ENCODE measurements around the gene EYS.
A peak's percentile ranks its signal among the peaks of the same experiment; 100 is the strongest.

The EYS gene

GRCh38 chr6:64988148-64988547 lies 718.9 kb downstream of the EYS start:
- peak overlapping the region in 1 of 2 experiments; percentile 35 for H3K4ac ChIP-seq (ENCODE audit: low read depth in 1 of 2, low read length in 2 of 2)
- H3K18ac ChIP-seq (ENCODE audit: low read depth in 1 of 2, low read length in 2 of 2): no peak overlapping the region
- H3K4me1 ChIP-seq (ENCODE audit: control insufficient read depth, insufficient read depth, low read depth, low read length): peaks cover 1% of the 10 kb centered on the region
- peak overlapping the region; percentile 27 for H2AK5ac ChIP-seq (ENCODE audit: low read length, severe bottlenecking)
- no peak overlapping the region for H2BK12ac ChIP-seq (ENCODE audit: low read length in 2 of 2)
- H3K23ac ChIP-seq (ENCODE audit: low read length in 2 of 2): no peak overlapping the region
- no peak overlapping the region for H2BK120ac ChIP-seq (ENCODE audit: low read depth, low read length)
- H3K4me3 ChIP-seq (ENCODE audit: insufficient read depth in 1 of 2, low read depth in 1 of 2, low read length in 2 of 2): no peak overlapping the region
- peak overlapping the region; percentile 97 for H2BK5ac ChIP-seq (ENCODE audit: low read depth, low read length, poor library complexity, severe bottlenecking)
- H3K27ac ChIP-seq (ENCODE audit: low read length, poor library complexity, severe bottlenecking): peak overlapping the region; percentile 98
- WGBS: 62% methylated on average over 1 of the region's 2 CpGs
- no peaks in the 10 kb centered on the region for H3K9me3 ChIP-seq (ENCODE audit: control insufficient read depth, low read length)
- no peak for DNase-seq
- H4K8ac ChIP-seq (ENCODE audit: low read length): peak overlapping the region; percentile 2
- no peak overlapping the region for H4K91ac ChIP-seq (ENCODE audit: low read length)
- H3K27me3 ChIP-seq (ENCODE audit: control insufficient read depth in 1 of 2, insufficient read depth in 1 of 2, low read length in 2 of 2): no peaks in the 10 kb centered on the region
- no peak overlapping the region for H2AFZ ChIP-seq (ENCODE audit: low read depth, low read length)
- no peaks in the 10 kb centered on the region for H3K36me3 ChIP-seq (ENCODE audit: control insufficient read depth in 1 of 2, insufficient read depth in 2 of 2, low read depth in 1 of 2, low read length in 2 of 2)
- no peaks in the 10 kb centered on the region for H3K79me1 ChIP-seq (replicated peaks; ENCODE audit: low read length, poor library complexity, severe bottlenecking)
- H2BK15ac ChIP-seq (ENCODE audit: low read depth, poor library complexity, severe bottlenecking): no peak overlapping the region
- no peak overlapping the region for H3K9ac ChIP-seq (ENCODE audit: low read length)
- H3K14ac ChIP-seq (ENCODE audit: low read length in 2 of 2): no peak overlapping the region
- no peak overlapping the region for H3K4me2 ChIP-seq (ENCODE audit: low read length, poor library complexity, severe bottlenecking)

GRCh38 chr6:64987066-64987465 lies 720.0 kb downstream of the EYS start:
- peak overlapping the region; percentile 34 for H2BK120ac ChIP-seq (ENCODE audit: low read depth, low read length)
- H3K79me1 ChIP-seq (replicated peaks; ENCODE audit: low read length, poor library complexity, severe bottlenecking): no peaks in the 10 kb centered on the region
- no peak overlapping the region for H3K9ac ChIP-seq (ENCODE audit: low read length)
- H3K18ac ChIP-seq (ENCODE audit: low read depth in 1 of 2, low read length in 2 of 2): no peak overlapping the region
- peak overlapping the region; percentile 21 for H2BK5ac ChIP-seq (ENCODE audit: low read depth, low read length, poor library complexity, severe bottlenecking)
- no peak overlapping the region for H2AFZ ChIP-seq (ENCODE audit: low read depth, low read length)
- H3K23ac ChIP-seq (ENCODE audit: low read length in 2 of 2): no peak overlapping the region
- H3K4me3 ChIP-seq (ENCODE audit: insufficient read depth in 1 of 2, low read depth in 1 of 2, low read length in 2 of 2): no peak overlapping the region
- no peak overlapping the region for H3K4me2 ChIP-seq (ENCODE audit: low read length, poor library complexity, severe bottlenecking)
- peaks cover 1% of the 10 kb centered on the region for H3K4me1 ChIP-seq (ENCODE audit: control insufficient read depth, insufficient read depth, low read depth, low read length)
- H4K91ac ChIP-seq (ENCODE audit: low read length): no peak overlapping the region
- H3K9me3 ChIP-seq (ENCODE audit: control insufficient read depth, low read length): no peaks in the 10 kb centered on the region
- no peaks in the 10 kb centered on the region for H3K36me3 ChIP-seq (ENCODE audit: control insufficient read depth in 1 of 2, insufficient read depth in 2 of 2, low read depth in 1 of 2, low read length in 2 of 2)
- H2BK12ac ChIP-seq (ENCODE audit: low read length in 2 of 2): no peak overlapping the region
- no peak overlapping the region for H4K8ac ChIP-seq (ENCODE audit: low read length)
- no peak for DNase-seq
- no peaks in the 10 kb centered on the region for H3K27me3 ChIP-seq (ENCODE audit: control insufficient read depth in 1 of 2, insufficient read depth in 1 of 2, low read length in 2 of 2)
- peak overlapping the region; percentile 90 for H3K27ac ChIP-seq (ENCODE audit: low read length, poor library complexity, severe bottlenecking)
- H3K4ac ChIP-seq (ENCODE audit: low read depth in 1 of 2, low read length in 2 of 2): no peak overlapping the region
- no peak overlapping the region for H3K14ac ChIP-seq (ENCODE audit: low read length in 2 of 2)
- H2AK5ac ChIP-seq (ENCODE audit: low read length, severe bottlenecking): peak overlapping the region; percentile 98
- 94% methylated on average over 2 of the region's 4 CpGs for WGBS
- H2BK15ac ChIP-seq (ENCODE audit: low read depth, poor library complexity, severe bottlenecking): no peak overlapping the region

- Histone ChIP-seq H3K4me3 (ENCODE audit: insufficient read depth in 1 of 2, low read depth in 1 of 2, low read length in 2 of 2) (no peak overlapping the region), H2AK5ac (ENCODE audit: low read length, severe bottlenecking) (no peak overlapping the region), H3K14ac (ENCODE audit: low read length in 2 of 2) (no peak overlapping the region), H3K79me1 (replicated peaks; ENCODE audit: low read length, poor library complexity, severe bottlenecking) (no peaks in the 10 kb centered on the region), H3K4me1 (ENCODE audit: control insufficient read depth, insufficient read depth, low read depth, low read length) (peaks cover 1% of the 10 kb centered on the region), H3K27me3 (ENCODE audit: control insufficient read depth in 1 of 2, insufficient read depth in 1 of 2, low read length in 2 of 2) (no peaks in the 10 kb centered on the region), H2AFZ (ENCODE audit: low read depth, low read length) (no peak overlapping the region), H3K23ac (ENCODE audit: low read length in 2 of 2) (no peak overlapping the region), H2BK5ac (ENCODE audit: low read depth, low read length, poor library complexity, severe bottlenecking) (no peak overlapping the region), H4K91ac (ENCODE audit: low read length) (no peak overlapping the region), H2BK120ac (ENCODE audit: low read depth, low read length) (no peak overlapping the region), H3K36me3 (ENCODE audit: control insufficient read depth in 1 of 2, insufficient read depth in 2 of 2, low read depth in 1 of 2, low read length in 2 of 2) (no peaks in the 10 kb centered on the region), H3K18ac (ENCODE audit: low read depth in 1 of 2, low read length in 2 of 2) (no peak overlapping the region), H4K8ac (ENCODE audit: low read length) (no peak overlapping the region), H2BK12ac (ENCODE audit: low read length in 2 of 2) (no peak overlapping the region), H3K9me3 (ENCODE audit: control insufficient read depth, low read length) (no peaks in the 10 kb centered on the region), H2BK15ac (ENCODE audit: low read depth, poor library complexity, severe bottlenecking) (no peak overlapping the region), H3K4ac (ENCODE audit: low read depth in 1 of 2, low read length in 2 of 2) (no peak overlapping the region), H3K9ac (ENCODE audit: low read length) (no peak overlapping the region), H3K27ac (ENCODE audit: low read length, poor library complexity, severe bottlenecking) (no peak overlapping the region), H3K4me2 (ENCODE audit: low read length, poor library complexity, severe bottlenecking) (no peak overlapping the region)
- 49% methylated on average over 3 of the region's 4 CpGs for WGBS
- peak; percentile 15 for DNase-seq
Measured at GRCh38 chr6:64985726-64986125, 721.3 kb downstream of the EYS start.

GRCh38 chr6:64984948-64985347 lies 722.1 kb downstream of the EYS start:
- no CpG with 5 or more reads among the region's 1 CpG for WGBS
- H3K14ac ChIP-seq (ENCODE audit: low read length in 2 of 2): no peak overlapping the region
- H3K79me1 ChIP-seq (replicated peaks; ENCODE audit: low read length, poor library complexity, severe bottlenecking): no peaks in the 10 kb centered on the region
- H4K91ac ChIP-seq (ENCODE audit: low read length): no peak overlapping the region
- no peak overlapping the region for H3K27ac ChIP-seq (ENCODE audit: low read length, poor library complexity, severe bottlenecking)
- no peak overlapping the region for H4K8ac ChIP-seq (ENCODE audit: low read length)
- H3K4me3 ChIP-seq (ENCODE audit: insufficient read depth in 1 of 2, low read depth in 1 of 2, low read length in 2 of 2): no peak overlapping the region
- no peak overlapping the region for H2BK5ac ChIP-seq (ENCODE audit: low read depth, low read length, poor library complexity, severe bottlenecking)
- H3K4ac ChIP-seq (ENCODE audit: low read depth in 1 of 2, low read length in 2 of 2): no peak overlapping the region
- H2BK15ac ChIP-seq (ENCODE audit: low read depth, poor library complexity, severe bottlenecking): no peak overlapping the region
- no peak overlapping the region for H2BK120ac ChIP-seq (ENCODE audit: low read depth, low read length)
- H3K9ac ChIP-seq (ENCODE audit: low read length): no peak overlapping the region
- no peaks in the 10 kb centered on the region for H3K36me3 ChIP-seq (ENCODE audit: control insufficient read depth in 1 of 2, insufficient read depth in 2 of 2, low read depth in 1 of 2, low read length in 2 of 2)
- no peak overlapping the region for H3K23ac ChIP-seq (ENCODE audit: low read length in 2 of 2)
- no peaks in the 10 kb centered on the region for H3K9me3 ChIP-seq (ENCODE audit: control insufficient read depth, low read length)
- H2AK5ac ChIP-seq (ENCODE audit: low read length, severe bottlenecking): no peak overlapping the region
- no peaks in the 10 kb centered on the region for H3K27me3 ChIP-seq (ENCODE audit: control insufficient read depth in 1 of 2, insufficient read depth in 1 of 2, low read length in 2 of 2)
- no peak overlapping the region for H2BK12ac ChIP-seq (ENCODE audit: low read length in 2 of 2)
- H3K4me1 ChIP-seq (ENCODE audit: control insufficient read depth, insufficient read depth, low read depth, low read length): peaks cover 1% of the 10 kb centered on the region
- peak; percentile 32 for DNase-seq
- H2AFZ ChIP-seq (ENCODE audit: low read depth, low read length): no peak overlapping the region
- H3K4me2 ChIP-seq (ENCODE audit: low read length, poor library complexity, severe bottlenecking): no peak overlapping the region
- H3K18ac ChIP-seq (ENCODE audit: low read depth in 1 of 2, low read length in 2 of 2): no peak overlapping the region

All from mesenchymal stem cell (in vitro differentiated cells and primary cell).